WTC11 (cell line): Measurements from ENCODE around the gene NFIC. TPM values are rescaled to one million over a fixed set of nuclear protein-coding genes. Genes with fewer than 3 reads are reported as not detected.

Source experiments
- ATAC-seq: fragments of 200-7000 bp; cut with Tn5 transposase; 2 replicates; pipeline ENCODE4 v1.10.0; 2021; ENCODE audit warnings: mild to moderate bottlenecking, moderate library complexity
- CTCF ChIA-PET: fragments of 300-600 bp; sonication (Branson Sonifier 250); formaldehyde crosslinking; loops from one replicate; lab custom pipeline; 2021; ENCODE audit warnings: antibody characterized with exemption; lab: Charles Lee
- POLR2A ChIA-PET: fragments of 350-600 bp; sonication (Branson Sonifier 250); formaldehyde crosslinking; loops from one replicate; lab custom pipeline; 2021; ENCODE audit warnings: antibody characterized with exemption; lab: Charles Lee
- DNase-seq: peaks from one replicate; pipeline ENCODE4 v3.0.0; 2021; ENCODE audit warnings: low spot score
- H3K27ac Mint-ChIP-seq: 2 replicates; pipeline ENCODE4 v1.8.0; 2021; ENCODE audit warnings: mixed read lengths
- H3K27me3 Mint-ChIP-seq: 2 replicates; pipeline ENCODE4 v1.8.0; 2021; ENCODE audit warnings: low read depth, mild to moderate bottlenecking, moderate library complexity, mixed read lengths
- H3K36me3 Mint-ChIP-seq: 2 replicates; pipeline ENCODE4 v1.8.0; 2021; ENCODE audit warnings: mixed read lengths
- H3K4me1 Mint-ChIP-seq: 2 replicates; pipeline ENCODE4 v1.8.0; 2022; ENCODE audit warnings: mixed read lengths
- H3K4me3 Mint-ChIP-seq: 2 replicates; pipeline ENCODE4 v1.8.0; 2021; ENCODE audit warnings: mild to moderate bottlenecking, moderate library complexity, mixed read lengths
- H3K9me3 Mint-ChIP-seq: 2 replicates; pipeline ENCODE4 v1.8.0; 2021; ENCODE audit warnings: mixed read lengths
- CTCF ChIP-seq: fragments of 200-600 bp; IDR thresholded peaks from 2 replicates; pipeline ENCODE4 v1.8.0; 2022; ENCODE audit warnings: antibody characterized with exemption
- E2F4 ChIP-seq: sonication (generic); formaldehyde crosslinking; IDR thresholded peaks from 2 replicates; pipeline ENCODE4 v1.8.1; 2022; ENCODE audit warnings: low read depth, mild to moderate bottlenecking, moderate library complexity, missing genetic modification reagents, borderline replicate concordance
- ERG ChIP-seq: fragments of 250-450 bp; sonication (Bioruptor Pico); IDR thresholded peaks from 2 replicates; pipeline ENCODE4 v1.8.0; 2021; ENCODE audit warnings: mild to moderate bottlenecking
- NR1H2 ChIP-seq: sonication (generic); formaldehyde crosslinking; IDR thresholded peaks from 2 replicates; pipeline ENCODE4 v1.9.0; 2021; ENCODE audit warnings: mild to moderate bottlenecking, moderate library complexity, missing genetic modification reagents
- ZNF423 ChIP-seq: fragments of 250-450 bp; sonication (Bioruptor Pico); IDR thresholded peaks from 2 replicates; pipeline ENCODE4 v2.1.2; 2022; ENCODE audit warnings: mild to moderate bottlenecking, moderate library complexity
- ZNF425 ChIP-seq: fragments of 250-450 bp; sonication (Bioruptor Pico); conservative IDR thresholded peaks from 2 replicates; pipeline ENCODE4 v1.9.0; 2021; ENCODE audit warnings: mild to moderate bottlenecking
- ZNF671 ChIP-seq: fragments of 250-450 bp; sonication (Bioruptor Pico); IDR thresholded peaks from 2 replicates; pipeline ENCODE4 v1.8.0; 2021; ENCODE audit warnings: mild to moderate bottlenecking
- total RNA-seq: library from RNA; stranded (reverse); gene quantifications from 3 replicates; pipeline ENCODE4 v1.2.3, GENCODE V29; 2021
- TF ChIP-seq, protein P1 (sequence below): sonication (generic); formaldehyde crosslinking; IDR thresholded peaks from 2 replicates; pipeline ENCODE4 v1.8.1; 2023; ENCODE audit warnings: mild to moderate bottlenecking, moderate library complexity, missing genetic modification reagents
- TF ChIP-seq, protein P2 (sequence below): sonication (generic); formaldehyde crosslinking; IDR thresholded peaks from 2 replicates; pipeline ENCODE4 v1.8.1; 2023; ENCODE audit warnings: mild to moderate bottlenecking, missing genetic modification reagents
- TF ChIP-seq, protein P3 (sequence below): sonication (generic); formaldehyde crosslinking; IDR thresholded peaks from 2 replicates; pipeline ENCODE4 v1.8.1; 2023; ENCODE audit warnings: mild to moderate bottlenecking, missing genetic modification reagents, moderate library complexity

Gene NFIC
- total RNA-seq, 1 experiment from 2014 or later, result 3.5 TPM

GRCh38 chr19:3434630-3435553 lies 68.5 kb downstream of the NFIC start (continued):
- TF ChIP-seq, protein P1, sequence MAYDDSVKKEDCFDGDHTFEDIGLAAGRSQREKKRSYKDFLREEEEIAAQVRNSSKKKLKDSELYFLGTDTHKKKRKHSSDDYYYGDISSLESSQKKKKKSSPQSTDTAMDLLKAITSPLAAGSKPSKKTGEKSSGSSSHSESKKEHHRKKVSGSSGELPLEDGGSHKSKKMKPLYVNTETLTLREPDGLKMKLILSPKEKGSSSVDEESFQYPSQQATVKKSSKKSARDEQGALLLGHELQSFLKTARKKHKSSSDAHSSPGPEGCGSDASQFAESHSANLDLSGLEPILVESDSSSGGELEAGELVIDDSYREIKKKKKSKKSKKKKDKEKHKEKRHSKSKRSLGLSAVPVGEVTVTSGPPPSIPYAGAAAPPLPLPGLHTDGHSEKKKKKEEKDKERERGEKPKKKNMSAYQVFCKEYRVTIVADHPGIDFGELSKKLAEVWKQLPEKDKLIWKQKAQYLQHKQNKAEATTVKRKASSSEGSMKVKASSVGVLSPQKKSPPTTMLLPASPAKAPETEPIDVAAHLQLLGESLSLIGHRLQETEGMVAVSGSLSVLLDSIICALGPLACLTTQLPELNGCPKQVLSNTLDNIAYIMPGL (CRISPR knock-in tag), result peak; percentile 58; the same call in 1 of the 2 replicates
- TF ChIP-seq ZNF425 (CRISPR knock-in tag) (no peak), ZNF423 (CRISPR knock-in tag) (no peak), ZNF671 (CRISPR knock-in tag) (0 out of 2 replicates have a peak, but pooled peaks have one; percentile 59)

DNA sequence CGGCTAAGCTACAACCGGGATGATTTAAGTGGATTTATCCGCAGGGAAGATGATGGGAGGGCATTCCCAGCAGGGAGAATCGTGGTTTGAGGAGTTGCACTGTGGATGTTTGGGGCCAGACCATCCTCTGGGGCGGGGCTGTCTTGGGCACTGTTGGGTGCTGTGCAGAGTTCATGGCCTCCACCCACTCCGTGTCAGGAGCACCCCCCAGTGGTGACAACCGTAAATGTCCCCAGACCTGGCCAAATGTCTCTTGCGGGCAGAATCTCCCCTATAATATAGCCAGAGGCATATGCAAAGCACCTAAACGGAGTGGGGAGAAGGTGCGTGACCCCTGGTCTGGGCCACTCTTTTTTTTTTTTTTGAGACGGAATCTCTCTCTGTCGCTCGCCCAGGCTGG lies 73.7 kb downstream of the NFIC start:
- Mint-ChIP-seq H3K4me3 (no peak overlapping the region), H3K9me3 (no peaks in the 10 kb centered on the region), H3K4me1 (peaks cover 17% of the 10 kb centered on the region), H3K27me3 (no peaks in the 10 kb centered on the region), H3K27ac (no peak overlapping the region), H3K36me3 (no peaks in the 10 kb centered on the region)
- peak; percentile 87 for DNase-seq
- peak; percentile 71 for ATAC-seq
- CTCF ChIA-PET, result interaction anchor here (0.6 to 4.0 kb wide), 8 partner anchors 9 to 135 kb away, joined by 3 to 21 read pairs (median 4); no protein-coding TSS in a partner anchor
- TF ChIP-seq CTCF (peak; percentile 62), NR1H2 (no peak)
- POLR2A ChIA-PET, result no interaction called here

GRCh38 chr19:3441089-3441985 lies 75.0 kb downstream of the NFIC start:
- H3K27ac Mint-ChIP-seq, result no peak overlapping the region
- no peaks in the 10 kb centered on the region for H3K36me3 Mint-ChIP-seq
- peaks cover 12% of the 10 kb centered on the region for H3K4me1 Mint-ChIP-seq
- ChIA-PET POLR2A (no interaction called here), CTCF (interaction anchor here (0.6 to 4.0 kb wide), 6 partner anchors 9 to 137 kb away, joined by 3 to 21 read pairs (median 4); no protein-coding TSS in a partner anchor)
- TF ChIP-seq, protein P2, sequence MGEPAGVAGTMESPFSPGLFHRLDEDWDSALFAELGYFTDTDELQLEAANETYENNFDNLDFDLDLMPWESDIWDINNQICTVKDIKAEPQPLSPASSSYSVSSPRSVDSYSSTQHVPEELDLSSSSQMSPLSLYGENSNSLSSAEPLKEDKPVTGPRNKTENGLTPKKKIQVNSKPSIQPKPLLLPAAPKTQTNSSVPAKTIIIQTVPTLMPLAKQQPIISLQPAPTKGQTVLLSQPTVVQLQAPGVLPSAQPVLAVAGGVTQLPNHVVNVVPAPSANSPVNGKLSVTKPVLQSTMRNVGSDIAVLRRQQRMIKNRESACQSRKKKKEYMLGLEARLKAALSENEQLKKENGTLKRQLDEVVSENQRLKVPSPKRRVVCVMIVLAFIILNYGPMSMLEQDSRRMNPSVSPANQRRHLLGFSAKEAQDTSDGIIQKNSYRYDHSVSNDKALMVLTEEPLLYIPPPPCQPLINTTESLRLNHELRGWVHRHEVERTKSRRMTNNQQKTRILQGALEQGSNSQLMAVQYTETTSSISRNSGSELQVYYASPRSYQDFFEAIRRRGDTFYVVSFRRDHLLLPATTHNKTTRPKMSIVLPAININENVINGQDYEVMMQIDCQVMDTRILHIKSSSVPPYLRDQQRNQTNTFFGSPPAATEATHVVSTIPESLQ (CRISPR knock-in tag), result no peak
- no peak for TF ChIP-seq ERG (CRISPR knock-in tag)
- no peak for TF ChIP-seq E2F4 (CRISPR knock-in tag)
- TF ChIP-seq, protein P3, sequence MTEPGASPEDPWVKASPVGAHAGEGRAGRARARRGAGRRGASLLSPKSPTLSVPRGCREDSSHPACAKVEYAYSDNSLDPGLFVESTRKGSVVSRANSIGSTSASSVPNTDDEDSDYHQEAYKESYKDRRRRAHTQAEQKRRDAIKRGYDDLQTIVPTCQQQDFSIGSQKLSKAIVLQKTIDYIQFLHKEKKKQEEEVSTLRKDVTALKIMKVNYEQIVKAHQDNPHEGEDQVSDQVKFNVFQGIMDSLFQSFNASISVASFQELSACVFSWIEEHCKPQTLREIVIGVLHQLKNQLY (CRISPR knock-in tag), result no peak
- no peaks in the 10 kb centered on the region for H3K27me3 Mint-ChIP-seq
- H3K9me3 Mint-ChIP-seq, result no peaks in the 10 kb centered on the region
- DNase-seq, result no peak
- H3K4me3 Mint-ChIP-seq, result no peak overlapping the region
- no peak for ATAC-seq
